Measurements from ENCODE around the gene ACTMAP.

The ACTMAP gene

DNA sequence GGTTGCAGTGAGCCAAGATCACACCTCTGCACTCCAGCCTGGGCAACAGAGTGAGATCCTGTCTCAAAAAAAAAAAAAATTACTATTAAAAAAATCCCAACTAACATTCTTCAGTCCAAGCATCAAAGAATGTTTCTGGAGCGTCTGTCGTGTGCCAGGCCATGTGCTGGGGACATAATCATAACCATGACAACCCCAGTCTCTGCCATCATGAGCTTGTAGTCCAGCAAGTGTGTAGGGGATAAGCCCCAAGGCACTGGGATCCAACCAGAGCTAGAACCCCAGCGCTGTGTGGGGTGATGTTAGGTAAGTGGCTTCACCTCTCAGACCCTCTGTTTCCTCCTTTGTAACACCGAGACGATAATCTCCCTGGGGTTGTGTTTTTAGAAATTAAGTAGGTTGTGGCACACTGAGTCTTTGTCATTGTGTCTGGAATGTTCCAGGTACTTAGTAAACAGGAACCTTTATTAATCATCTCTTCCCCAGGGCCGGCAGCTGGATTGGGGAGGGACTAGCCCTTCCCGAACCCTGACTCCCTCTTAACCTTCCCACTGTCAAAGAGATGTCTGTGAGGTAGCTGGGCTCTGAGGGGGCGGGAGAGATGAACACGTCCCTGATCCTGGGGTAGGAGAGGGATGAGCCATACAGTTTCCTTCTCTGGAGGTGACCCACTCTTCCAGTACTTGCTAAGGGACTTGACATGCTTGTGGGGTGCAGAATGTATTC is 28.2 kb downstream of the ACTMAP start:
- DNase-seq (ENCODE audit: low spot score) (no peak), FAIRE-seq (no peak)

- no peak for FAIRE-seq
Observed at GRCh38 chr19:40721140-40721486, 29.2 kb downstream of the ACTMAP start.

DNA sequence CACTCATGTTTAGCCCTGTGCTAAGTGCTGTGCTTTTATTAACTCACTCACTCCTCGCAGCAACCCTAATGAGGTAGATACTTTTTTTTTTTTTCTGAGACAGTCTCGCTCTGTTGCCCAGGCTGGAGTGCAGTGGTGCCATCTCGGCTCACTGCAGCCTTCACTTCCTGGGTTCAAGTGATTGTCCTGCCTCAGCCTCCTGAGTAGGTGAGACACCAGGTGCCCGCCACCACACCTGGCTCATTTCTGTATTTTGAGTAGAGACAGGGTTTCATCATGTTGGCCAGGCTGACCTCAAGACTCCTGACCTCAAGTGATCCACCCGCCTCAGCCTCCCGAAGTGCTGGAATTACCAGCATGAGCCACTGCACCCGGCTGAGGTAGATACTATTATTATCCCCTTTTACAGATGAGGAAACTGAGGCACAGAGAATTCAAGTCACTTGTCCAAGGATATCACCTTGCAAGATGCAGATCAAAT is 30.8 kb downstream of the ACTMAP start:
- DNase-seq (ENCODE audit: low spot score) = no peak
- no peak for FAIRE-seq

More at GRCh38 chr19:40721140-40721486, 29.2 kb downstream of the ACTMAP start:
- no peak for DNase-seq (ENCODE audit: low spot score)

- DNase-seq (ENCODE audit: low spot score) (peak; percentile 51), FAIRE-seq (no peak)
Observed at GRCh38 chr19:40718774-40719391, 31.4 kb downstream of the ACTMAP start.

GRCh38 chr19:40717880-40718773 is 32.1 kb downstream of the ACTMAP start:
- FAIRE-seq (no peak), DNase-seq (ENCODE audit: low spot score) (no peak)

DNA sequence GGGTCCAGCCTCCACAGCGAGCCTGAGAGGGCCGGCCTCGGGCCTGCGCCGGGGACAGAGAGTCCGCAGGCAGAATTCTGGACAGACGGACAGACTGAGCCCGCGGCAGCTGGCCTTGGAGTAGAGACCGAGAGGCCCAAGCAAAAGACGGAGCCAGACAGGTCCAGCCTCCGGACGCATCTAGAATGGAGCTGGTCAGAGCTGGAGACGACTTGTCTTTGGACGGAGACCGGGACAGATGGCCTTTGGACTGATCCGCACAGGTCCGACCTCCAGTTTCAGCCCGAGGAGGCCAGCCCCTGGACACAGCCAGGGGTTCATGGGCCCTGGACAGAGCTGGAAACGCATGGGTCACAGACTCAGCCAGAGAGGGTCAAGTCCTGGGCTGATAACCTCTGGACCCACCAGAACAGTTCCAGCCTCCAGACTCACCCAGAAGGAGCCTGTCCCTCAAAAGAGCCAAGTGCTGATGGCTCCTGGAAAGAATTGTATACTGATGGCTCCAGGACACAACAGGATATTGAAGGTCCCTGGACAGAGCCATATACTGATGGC is 32.9 kb downstream of the ACTMAP start:
- DNase-seq (ENCODE audit: low spot score) = no peak
- FAIRE-seq = no peak

GRCh38 chr19:40716482-40717324 is 33.6 kb downstream of the ACTMAP start, which contains the start of the genes COQ8B and ITPKC:
COQ8B (minus strand) TSS chr19:40716886; CDS start chr19:40714632, 2,254 bp downstream.
ITPKC (plus strand) TSS chr19:40717112; CDS start chr19:40717136, 24 bp downstream.
- FAIRE-seq = no peak
- DNase-seq (ENCODE audit: low spot score) = peak; percentile 96

GRCh38 chr19:40716031-40716481 is 34.2 kb downstream of the ACTMAP start:
- DNase-seq (ENCODE audit: low spot score) (peak; percentile 81), FAIRE-seq (no peak)

DNA sequence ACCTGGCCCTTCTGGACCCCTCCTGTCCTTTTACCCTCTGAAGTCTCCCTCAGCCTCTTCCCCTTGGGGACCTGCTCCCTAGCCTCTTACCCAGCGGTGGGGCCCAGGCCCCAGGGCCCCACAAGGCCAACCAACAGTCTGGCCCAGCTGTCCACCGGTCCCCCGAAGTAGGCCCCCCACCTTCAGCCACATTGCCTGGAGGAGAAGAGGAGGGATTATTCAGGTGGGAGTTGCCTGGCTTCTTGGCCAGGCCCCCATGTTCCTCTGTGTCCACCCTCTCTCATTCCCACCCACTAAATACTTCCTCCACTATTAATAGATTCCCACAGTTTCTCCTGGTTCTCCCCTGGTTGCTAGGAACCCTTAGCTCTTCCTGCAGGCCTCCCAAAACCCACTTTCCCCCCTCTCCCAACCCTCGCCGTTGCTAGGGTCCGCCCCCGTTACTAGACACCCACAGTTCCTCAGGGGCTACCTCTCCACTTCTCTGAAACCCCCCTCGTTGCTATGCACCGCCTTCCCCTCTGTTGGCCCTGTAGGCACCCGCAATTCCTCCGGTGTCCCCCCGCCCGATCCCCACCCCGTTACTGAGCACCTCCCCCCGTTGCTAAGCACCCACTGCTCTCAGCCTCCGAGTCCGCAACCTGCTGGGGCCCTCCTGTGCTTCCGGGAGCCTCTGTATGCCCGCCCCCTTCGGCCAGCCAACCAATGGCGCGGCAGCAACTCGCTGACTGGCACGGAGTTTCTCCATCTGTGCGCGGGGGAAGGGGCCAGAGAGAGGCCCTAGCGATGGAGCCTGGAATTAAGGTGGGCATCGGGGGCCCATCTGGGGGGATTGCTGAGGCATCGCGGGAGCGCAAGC is 35.6 kb downstream of the ACTMAP start:
- peak; percentile 20 for FAIRE-seq

GRCh38 chr19:40713939-40714338 is 36.3 kb downstream of the ACTMAP start:
- FAIRE-seq = no peak

More for the DNA sequence above, 35.6 kb downstream of the ACTMAP start:
- peak; percentile 94 for DNase-seq (ENCODE audit: low spot score)

GRCh38 chr19:40709817-40710216 is 40.5 kb downstream of the ACTMAP start:
- DNase-seq (ENCODE audit: low spot score) (no peak), FAIRE-seq (no peak)

More at GRCh38 chr19:40713939-40714338, 36.3 kb downstream of the ACTMAP start:
- DNase-seq (ENCODE audit: low spot score) = no peak

DNA sequence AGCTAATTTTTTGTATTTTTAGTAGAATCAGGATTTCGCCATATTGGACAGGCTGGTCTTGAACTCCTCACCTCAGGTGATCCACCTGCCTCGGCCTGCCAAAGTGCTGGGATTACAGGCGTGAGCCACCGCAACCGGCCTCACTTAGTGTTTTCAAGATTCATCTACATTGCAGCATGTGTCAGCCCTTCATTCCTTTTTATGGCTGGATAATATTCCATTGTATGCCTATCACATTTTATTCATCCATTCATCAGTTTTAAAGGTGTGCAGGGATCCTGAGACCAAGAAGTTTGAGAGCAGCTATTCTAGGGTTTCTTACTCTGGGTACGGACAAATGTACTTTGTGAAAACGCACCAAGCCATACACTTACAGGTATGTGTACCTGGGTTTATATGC is 42.7 kb downstream of the ACTMAP start:
- FAIRE-seq (no peak), DNase-seq (ENCODE audit: low spot score) (no peak)

GRCh38 chr19:40705950-40706619 is 44.2 kb downstream of the ACTMAP start:
- FAIRE-seq (no peak), DNase-seq (ENCODE audit: low spot score) (no peak)

GRCh38 chr19:40705362-40705651 is 45.0 kb downstream of the ACTMAP start:
- DNase-seq (ENCODE audit: low spot score) (no peak), FAIRE-seq (no peak)

DNA sequence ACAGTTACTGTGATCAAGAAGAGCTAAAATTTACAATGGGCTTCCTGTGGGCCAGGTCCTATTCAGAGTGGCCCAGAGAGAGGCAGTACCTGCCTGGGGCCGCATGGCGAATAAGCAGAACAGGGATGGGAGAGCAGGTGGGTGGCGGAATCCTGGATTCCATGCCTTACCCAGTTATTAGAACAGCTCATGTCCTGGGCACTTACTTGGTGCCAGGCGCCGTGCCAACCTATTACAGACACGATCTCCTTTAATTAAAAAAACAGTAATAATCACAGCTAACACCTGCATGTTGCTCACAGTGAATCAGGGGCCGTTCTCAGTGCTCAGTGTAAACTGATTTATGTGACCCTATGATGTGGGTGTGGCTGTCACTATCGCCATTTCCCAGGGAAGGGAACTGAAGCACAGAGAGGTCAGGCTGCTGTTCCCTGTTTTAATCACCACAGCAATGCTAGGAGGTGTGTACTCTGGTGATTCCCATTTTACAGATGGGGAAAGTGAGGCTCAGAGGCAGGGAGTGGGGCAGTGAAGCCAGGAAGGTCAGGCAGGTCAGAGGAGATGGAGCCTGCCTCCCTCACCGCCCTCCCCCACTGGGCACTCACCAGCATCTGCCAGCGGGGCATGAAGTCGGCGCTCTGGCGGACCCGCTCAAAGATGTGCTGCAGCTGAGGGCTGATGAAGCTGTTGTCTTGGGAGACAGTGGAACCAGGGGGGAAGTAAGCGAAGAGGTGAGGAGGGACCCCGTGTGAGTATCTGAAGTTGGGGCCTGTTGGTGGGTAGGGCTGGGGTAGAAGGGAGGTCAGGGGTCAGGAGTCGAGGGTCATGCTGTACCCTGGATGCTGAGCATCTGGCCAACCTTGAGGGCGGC is 45.6 kb downstream of the ACTMAP start:
- FAIRE-seq = no peak
- DNase-seq (ENCODE audit: low spot score) = no peak

DNA sequence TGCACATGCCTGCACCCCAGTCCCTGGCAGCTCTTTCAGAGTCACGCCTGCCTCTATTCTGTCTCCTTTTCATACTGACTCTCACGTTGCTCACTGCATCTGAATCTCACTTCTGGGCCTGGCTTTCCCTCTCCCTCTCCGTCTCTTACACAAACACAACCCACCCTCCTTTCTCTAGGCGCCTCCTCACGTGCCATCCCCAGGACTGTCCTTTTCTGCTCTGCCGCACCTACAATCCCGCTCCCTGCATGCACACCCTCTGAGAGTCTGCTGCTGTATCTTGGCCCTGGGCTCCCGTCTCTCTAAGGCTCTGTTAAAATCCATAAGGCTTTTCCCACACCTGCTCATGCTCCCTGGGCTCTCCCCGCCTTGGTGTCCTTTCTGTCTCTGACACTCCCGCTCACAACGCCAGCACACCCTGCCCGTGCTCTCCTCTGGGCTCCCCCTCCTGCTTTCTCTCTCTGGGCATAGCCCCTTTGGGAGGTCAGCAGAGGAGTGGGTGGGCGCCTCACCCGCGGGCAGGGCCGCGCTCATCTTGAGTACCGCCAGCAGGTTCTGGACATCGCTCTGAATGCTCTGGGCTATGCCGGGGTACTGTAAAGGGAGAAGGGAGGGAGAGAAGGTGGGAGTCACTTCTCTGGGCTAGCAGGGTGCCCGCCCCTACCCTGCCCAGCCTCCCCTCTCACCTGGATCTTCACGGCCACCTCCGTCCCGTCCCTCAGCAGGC is 47.1 kb downstream of the ACTMAP start:
- DNase-seq (ENCODE audit: low spot score) (no peak), FAIRE-seq (no peak)

DNA sequence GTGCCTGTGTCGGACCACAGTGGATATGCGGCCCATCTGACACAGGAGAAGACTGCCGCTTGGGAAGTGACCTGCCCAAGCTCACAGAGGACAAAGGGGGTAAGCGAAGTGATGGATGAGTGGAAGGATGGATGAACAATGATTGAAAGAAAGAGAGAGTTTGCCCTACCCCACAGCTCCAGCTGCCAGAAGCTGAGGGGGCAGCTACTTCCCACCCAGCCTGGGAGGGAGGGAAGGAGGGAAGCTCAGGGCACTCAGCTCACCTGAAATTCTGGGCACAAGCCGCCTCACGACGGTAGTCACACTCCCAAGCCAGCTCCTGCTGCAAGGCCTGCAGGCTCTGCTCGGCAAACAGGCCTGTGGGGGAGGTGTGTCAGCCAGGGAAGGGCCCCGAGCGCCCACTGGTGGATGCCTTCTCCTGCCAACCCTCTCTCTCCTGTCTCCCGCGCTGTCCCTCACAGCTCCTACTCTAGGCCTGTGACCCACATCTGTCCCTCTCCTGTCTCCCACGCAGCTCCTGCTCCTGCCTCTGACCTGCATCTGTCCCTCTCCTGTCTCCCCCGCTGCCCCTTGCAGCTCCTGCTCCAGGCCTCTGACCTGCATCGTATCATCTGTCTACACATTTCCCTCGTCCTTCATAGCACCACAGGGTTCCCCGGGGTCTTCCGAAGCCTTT is 47.8 kb downstream of the ACTMAP start:
- FAIRE-seq (no peak), DNase-seq (ENCODE audit: low spot score) (no peak)
